Measurements from ENCODE around the gene LITAFD. TPM values are rescaled to one million over a fixed set of nuclear protein-coding genes. Genes with fewer than 3 reads are reported as not detected.
A peak's percentile ranks its signal among the peaks of the same experiment; 100 is the strongest.

The LITAFD gene
- total and polyA plus RNA-seq, 10 donors: not detected

DNA sequence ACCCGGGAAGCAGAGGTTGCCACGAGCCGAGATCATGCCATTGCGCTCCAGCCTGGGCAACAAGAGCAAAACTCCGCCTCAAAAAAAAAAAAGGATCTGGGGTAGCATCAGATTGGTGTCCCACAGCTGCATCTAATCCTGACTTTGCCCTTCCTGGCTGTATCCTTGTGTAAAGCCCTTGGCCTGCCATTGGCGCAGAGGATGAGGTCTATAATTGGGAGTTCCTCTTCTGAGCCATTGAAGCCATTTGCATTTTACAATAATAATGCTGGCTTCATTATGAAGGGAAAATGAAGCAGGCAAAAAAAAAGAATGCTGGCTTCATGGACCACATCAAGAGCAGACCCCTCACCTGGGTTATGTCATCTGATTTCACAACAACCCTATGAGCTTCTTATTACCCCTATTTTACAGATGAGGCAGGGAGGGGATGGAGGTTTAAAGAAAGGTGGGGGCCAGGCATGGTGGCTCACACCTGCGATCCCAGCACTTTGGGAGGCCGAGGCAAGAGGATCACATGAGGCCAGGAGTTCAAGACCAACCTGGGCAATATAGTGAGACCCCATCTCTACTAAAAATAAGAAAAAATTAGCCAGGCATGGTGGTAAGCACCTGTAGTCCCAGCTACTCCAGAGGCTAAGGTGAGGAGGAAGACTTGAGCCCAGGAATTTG is 1.2 kb upstream of the LITAFD start:
- intact Hi-C loops (cut with DNase I; ENCODE audit: low total_unique reads): loop anchor here (5.0 kb wide), 2 partner anchors 219 to 314 kb away; no protein-coding TSS in a partner anchor
- peaks cover 0 to 39% (median 0%) of the 10 kb centered on the region in 7 donors for H3K27me3 ChIP-seq (replicated peaks in 1 of 7)
- DNase-seq: peak; percentile 19
- WGBS, 5 donors: 84 to 91% (median 88%) methylated on average over 8 of the region's 8 CpGs
- H3K27ac ChIP-seq: no peak overlapping the region
- H3K4me3 ChIP-seq: no peak overlapping the region
- TF ChIP-seq, protein P1, sequence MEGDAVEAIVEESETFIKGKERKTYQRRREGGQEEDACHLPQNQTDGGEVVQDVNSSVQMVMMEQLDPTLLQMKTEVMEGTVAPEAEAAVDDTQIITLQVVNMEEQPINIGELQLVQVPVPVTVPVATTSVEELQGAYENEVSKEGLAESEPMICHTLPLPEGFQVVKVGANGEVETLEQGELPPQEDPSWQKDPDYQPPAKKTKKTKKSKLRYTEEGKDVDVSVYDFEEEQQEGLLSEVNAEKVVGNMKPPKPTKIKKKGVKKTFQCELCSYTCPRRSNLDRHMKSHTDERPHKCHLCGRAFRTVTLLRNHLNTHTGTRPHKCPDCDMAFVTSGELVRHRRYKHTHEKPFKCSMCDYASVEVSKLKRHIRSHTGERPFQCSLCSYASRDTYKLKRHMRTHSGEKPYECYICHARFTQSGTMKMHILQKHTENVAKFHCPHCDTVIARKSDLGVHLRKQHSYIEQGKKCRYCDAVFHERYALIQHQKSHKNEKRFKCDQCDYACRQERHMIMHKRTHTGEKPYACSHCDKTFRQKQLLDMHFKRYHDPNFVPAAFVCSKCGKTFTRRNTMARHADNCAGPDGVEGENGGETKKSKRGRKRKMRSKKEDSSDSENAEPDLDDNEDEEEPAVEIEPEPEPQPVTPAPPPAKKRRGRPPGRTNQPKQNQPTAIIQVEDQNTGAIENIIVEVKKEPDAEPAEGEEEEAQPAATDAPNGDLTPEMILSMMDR (IDR thresholded peaks at IDR 0.05 in 8 of 11, conservative IDR thresholded peaks at IDR 0.05 in 3 of 11): no peak
- TF ChIP-seq POLR2AphosphoS5 (IDR thresholded peaks at IDR 0.05) (no peak), POLR2A (IDR thresholded peaks at IDR 0.05) (no peak)
- peaks cover 0 to 23% (median 11%) of the 10 kb centered on the region in 6 donors for H3K4me1 ChIP-seq
- no peaks in the 10 kb centered on the region for H3K36me3 ChIP-seq
- no peaks in the 10 kb centered on the region for H3K9me3 ChIP-seq

DNA sequence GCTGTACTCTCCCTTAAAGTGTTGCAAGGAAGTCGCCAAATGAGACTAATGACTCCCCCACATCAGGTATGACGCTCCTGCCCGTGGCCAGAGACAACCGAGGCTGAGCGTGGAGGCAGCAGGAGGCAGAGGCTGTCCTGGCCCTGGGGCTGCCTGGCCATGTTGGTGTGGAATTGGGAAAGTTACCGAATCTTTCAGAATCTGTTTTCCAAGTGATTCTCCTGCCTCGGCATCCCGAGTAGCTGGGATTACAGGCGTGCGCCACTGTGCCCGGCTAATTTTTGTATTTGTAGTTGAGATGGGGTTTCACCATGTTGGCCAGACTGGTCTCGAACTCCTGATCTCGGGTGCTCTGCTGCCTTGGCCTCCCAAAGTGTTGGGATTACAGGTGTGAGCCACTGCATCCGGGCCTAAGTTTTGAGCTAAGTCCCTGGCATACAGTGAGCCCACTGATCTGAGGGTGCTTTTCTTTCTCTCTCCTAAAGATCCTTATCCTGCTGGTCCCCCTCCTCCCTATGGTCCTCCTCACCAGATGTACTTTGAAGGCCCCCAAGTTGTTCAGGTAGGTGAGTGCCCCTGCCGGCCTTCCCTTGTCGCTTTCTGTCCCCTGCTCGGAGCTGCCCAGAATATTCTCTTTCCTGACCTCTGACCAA is 700 bp downstream of the LITAFD start:
- DNase-seq: peak; percentile 52
- Histone ChIP-seq H3K9me3 (no peaks in the 10 kb centered on the region), H3K4me1 (peaks cover 0 to 30% (median 15%) of the 10 kb centered on the region in 6 donors), H3K27ac (no peak overlapping the region), H3K27me3 (replicated peaks in 1 of 7) (peaks cover 0 to 39% (median 0%) of the 10 kb centered on the region in 7 donors), H3K36me3 (peaks cover 0 to 7% (median 0%) of the 10 kb centered on the region in 6 donors), H3K4me3 (no peak overlapping the region)
- TF ChIP-seq, protein P1 (IDR thresholded peaks at IDR 0.05 in 8 of 11, conservative IDR thresholded peaks at IDR 0.05 in 3 of 11): no peak
- TF ChIP-seq POLR2AphosphoS5 (IDR thresholded peaks at IDR 0.05) (no peak), POLR2A (IDR thresholded peaks at IDR 0.05) (no peak)
- 83 to 93% (median 90%) methylated on average over 11 to 17 of the region's 17 CpGs for WGBS, 5 donors
- intact Hi-C loops (cut with DNase I; ENCODE audit: low total_unique reads): loop anchor here (5.0 kb wide), 2 partner anchors 221 to 316 kb away; no protein-coding TSS in a partner anchor

- DNase-seq: peak; percentile 72
- TF ChIP-seq, protein P1 (IDR thresholded peaks at IDR 0.05 in 8 of 11, conservative IDR thresholded peaks at IDR 0.05 in 3 of 11): peak in 1 of 11 experiments; percentile 12
- TF ChIP-seq POLR2A (IDR thresholded peaks at IDR 0.05) (no peak), POLR2AphosphoS5 (IDR thresholded peaks at IDR 0.05) (peak in 2 of 3 donors; percentile 13 to 54)
- Histone ChIP-seq H3K27ac (no peak overlapping the region), H3K9me3 (no peaks in the 10 kb centered on the region), H3K36me3 (peaks cover 0 to 32% (median 10%) of the 10 kb centered on the region in 6 donors), H3K4me3 (no peak overlapping the region), H3K27me3 (replicated peaks in 1 of 7) (peaks cover 0 to 39% (median 0%) of the 10 kb centered on the region in 7 donors), H3K4me1 (peaks cover 0 to 30% (median 9%) of the 10 kb centered on the region in 6 donors)
- intact Hi-C loops (cut with DNase I; ENCODE audit: low total_unique reads): no loop called here
- 21 to 28% (median 22%) methylated on average over 20 of the region's 20 CpGs for WGBS, 5 donors
Observed at GRCh38 chr16:8885674-8886592, 3.8 kb downstream of the LITAFD start.

Measured in spleen (tissue), 11 donors.